BJ (cell line): ENCODE measurements around the gene ABLIM2. TPM values are rescaled to one million over a fixed set of nuclear protein-coding genes. Genes with fewer than 3 reads are reported as not detected.

Experiments
- CTCF ChIA-PET: fragments of 350-600 bp; formaldehyde crosslinking; extraction: SDS; loops from one replicate; lab custom pipeline; 2021; ENCODE audit warnings: antibody characterized with exemption, inconsistent platforms; lab: Yijun Ruan, JAX
- POLR2A ChIA-PET: fragments of 300-600 bp; sonication (Branson Sonifier 250); formaldehyde crosslinking; extraction: SDS; loops from one replicate; lab custom pipeline; 2021; ENCODE audit warnings: antibody characterized with exemption; lab: Charles Lee
- DNase-seq: peaks from one replicate; pipeline ENCODE4 v3.0.0-alpha.2; 2011; ENCODE audit warnings: low read depth
- H3K27me3 ChIP-seq: 2 replicates; pipeline ENCODE4 v1.6.0; 2011; ENCODE audit warnings: low read length; ENCODE audit not compliant: control insufficient read depth, insufficient read depth
- H3K36me3 ChIP-seq: 2 replicates; pipeline ENCODE4 v1.5.1; 2011; ENCODE audit warnings: low read length; ENCODE audit not compliant: control insufficient read depth, insufficient read depth
- H3K4me3 ChIP-seq: 2 replicates; pipeline ENCODE4 v1.5.1; 2011; ENCODE audit warnings: low read depth, mild to moderate bottlenecking, control low read depth, low read length
- polyA plus RNA-seq: library from polyadenylated mRNA; depleted of rRNA; stranded (reverse); fragments of >200 nt; gene quantifications from 2 replicates; pipeline ENCODE4 v1.2.3, GENCODE V29; 2011
- TF ChIP-seq, protein P1 (sequence below): IDR thresholded peaks from 2 replicates; pipeline ENCODE4 v1.5.1; 2011; ENCODE audit warnings: low read depth, mild to moderate bottlenecking, control low read depth, inconsistent platforms, low read length, moderate library complexity; ENCODE audit not compliant: insufficient read depth

Gene ABLIM2
- polyA plus RNA-seq, 1 experiment: 0.07 TPM

DNA sequence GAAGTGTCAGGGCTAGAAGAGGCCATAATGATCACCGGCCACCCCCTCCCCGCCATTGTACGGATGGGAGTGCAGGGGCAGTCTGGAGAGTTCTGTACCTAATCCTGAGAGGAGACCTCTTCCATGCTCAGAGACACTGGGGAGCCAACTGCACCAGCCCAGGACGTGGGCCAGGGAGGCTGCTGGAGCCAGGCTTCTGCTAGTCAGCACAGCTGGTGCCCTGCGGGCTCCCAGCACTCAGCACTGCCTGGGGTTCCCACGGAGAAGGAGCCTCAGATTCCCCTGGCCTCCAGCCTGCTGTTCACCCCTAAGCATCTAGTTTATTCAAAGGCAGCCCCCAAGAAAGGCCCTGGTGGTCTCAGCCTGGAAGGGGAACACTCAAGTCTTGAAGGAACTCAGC is 28.8 kb downstream of the ABLIM2 start:
- H3K36me3 ChIP-seq: no peaks in the 10 kb centered on the region
- CTCF ChIA-PET: no interaction called here
- peaks cover 4% of the 10 kb centered on the region for H3K27me3 ChIP-seq
- no peak for DNase-seq
- POLR2A ChIA-PET: no interaction called here
- TF ChIP-seq, protein P1, sequence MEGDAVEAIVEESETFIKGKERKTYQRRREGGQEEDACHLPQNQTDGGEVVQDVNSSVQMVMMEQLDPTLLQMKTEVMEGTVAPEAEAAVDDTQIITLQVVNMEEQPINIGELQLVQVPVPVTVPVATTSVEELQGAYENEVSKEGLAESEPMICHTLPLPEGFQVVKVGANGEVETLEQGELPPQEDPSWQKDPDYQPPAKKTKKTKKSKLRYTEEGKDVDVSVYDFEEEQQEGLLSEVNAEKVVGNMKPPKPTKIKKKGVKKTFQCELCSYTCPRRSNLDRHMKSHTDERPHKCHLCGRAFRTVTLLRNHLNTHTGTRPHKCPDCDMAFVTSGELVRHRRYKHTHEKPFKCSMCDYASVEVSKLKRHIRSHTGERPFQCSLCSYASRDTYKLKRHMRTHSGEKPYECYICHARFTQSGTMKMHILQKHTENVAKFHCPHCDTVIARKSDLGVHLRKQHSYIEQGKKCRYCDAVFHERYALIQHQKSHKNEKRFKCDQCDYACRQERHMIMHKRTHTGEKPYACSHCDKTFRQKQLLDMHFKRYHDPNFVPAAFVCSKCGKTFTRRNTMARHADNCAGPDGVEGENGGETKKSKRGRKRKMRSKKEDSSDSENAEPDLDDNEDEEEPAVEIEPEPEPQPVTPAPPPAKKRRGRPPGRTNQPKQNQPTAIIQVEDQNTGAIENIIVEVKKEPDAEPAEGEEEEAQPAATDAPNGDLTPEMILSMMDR: no peak
- no peak overlapping the region for H3K4me3 ChIP-seq

DNA sequence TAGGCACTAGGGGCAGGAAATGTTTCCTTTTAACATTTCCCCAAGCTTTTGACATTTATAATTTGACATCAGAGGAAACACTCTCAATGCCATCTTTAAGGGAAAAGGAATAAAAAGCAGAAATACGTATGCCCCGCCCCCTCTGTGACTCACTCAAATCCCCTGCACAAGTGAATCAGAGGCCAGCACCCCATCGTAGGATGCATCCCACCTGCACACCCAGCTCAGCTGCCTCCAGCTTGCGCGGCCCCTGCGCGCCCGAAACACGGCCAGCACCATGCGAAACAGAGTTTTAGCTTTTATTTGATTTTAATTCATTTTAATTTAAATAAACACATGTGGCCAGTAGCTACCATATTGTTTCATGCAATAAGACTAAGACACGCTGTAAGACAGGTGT is 29.5 kb downstream of the ABLIM2 start:
- H3K27me3 ChIP-seq: peaks cover 3% of the 10 kb centered on the region
- ChIA-PET POLR2A (no interaction called here), CTCF (interaction anchor here (0.7 kb wide), 1 partner anchor 9 kb away, joined by 3 read pairs; no protein-coding TSS in a partner anchor)

DNA sequence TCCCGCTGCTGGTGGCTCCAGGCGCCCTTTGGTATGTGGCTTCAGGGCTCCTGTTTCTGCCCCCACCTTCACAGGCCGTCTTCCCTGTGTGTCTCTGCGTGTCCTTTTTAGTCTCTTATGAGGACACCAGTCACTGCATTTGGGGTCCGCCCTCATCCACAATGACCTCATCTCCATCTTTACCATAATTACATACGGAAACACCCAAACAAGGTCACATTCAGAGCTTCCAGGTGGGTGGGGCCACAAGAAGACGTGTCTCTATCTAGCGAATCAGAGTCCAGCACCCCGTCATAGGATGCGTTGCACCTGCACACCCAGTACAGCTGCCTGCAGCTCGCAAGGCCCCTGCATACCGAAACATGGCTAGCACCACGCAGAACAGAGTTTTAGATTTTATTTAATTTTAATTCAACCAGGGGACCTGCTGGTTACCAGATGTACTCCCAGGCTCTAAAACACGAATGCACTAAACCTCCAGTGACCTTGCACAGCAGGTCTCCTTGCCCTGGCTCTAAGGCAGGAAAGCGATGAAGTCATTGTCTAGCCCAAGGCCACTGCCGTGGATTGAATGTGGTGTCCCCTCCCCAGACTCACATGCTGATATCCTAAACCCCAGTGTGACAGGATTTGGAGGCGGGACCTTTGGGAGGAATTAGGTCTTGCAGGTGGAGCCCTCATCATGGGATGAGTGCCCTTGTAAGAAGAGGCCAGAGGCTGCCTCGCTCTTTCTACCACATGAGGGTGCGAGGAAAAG is 30.3 kb downstream of the ABLIM2 start:
- no peaks in the 10 kb centered on the region for H3K36me3 ChIP-seq
- no peak overlapping the region for H3K4me3 ChIP-seq
- CTCF ChIA-PET: interaction anchor here (0.9 kb wide), 1 partner anchor 11 kb away, joined by 4 read pairs; no protein-coding TSS in a partner anchor
- H3K27me3 ChIP-seq: peaks cover 2% of the 10 kb centered on the region
- TF ChIP-seq, protein P1: no peak
- no peak for DNase-seq
- POLR2A ChIA-PET: no interaction called here

More for the DNA sequence above, 29.5 kb downstream of the ABLIM2 start:
- Histone ChIP-seq H3K4me3 (no peak overlapping the region), H3K36me3 (no peaks in the 10 kb centered on the region)
- no peak for DNase-seq
- TF ChIP-seq, protein P1: no peak

DNA sequence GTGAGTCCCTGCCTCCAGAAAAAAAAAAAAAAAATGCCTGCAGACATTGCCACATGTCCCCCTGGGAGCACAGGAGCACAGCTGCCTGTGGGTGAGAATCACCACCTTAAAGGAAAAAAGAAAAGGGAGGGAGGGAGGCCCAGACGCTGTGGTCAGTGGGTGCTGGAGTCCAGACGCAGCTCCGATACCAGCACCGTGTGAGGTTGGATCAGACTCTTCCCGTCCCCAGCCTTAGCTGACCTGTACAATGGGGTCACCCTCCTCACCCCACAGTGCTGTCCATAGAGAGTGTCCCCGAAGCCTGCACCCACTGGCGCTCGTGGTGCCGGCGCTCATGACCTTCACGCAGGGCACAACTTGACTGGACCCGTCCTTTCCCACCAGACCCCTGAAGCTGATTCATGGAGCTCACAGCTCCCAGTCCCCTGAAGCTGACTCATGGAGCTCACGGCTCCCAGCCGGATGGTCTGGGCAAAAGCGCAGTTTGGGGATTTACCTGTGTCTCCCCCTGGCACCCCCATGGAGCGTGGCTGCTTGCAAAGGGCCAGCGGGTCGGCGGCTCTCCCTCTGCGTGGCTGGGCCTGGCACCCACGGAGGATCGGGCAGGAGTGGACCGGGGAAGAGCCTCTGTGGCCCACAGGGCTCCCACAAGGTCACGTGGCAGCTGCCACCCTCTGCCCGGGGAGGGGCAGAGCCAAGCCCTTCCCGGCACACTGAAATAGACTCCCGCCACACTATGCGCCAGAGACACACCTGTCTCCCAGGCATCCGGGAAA is 31.4 kb downstream of the ABLIM2 start:
- H3K36me3 ChIP-seq: no peaks in the 10 kb centered on the region
- H3K4me3 ChIP-seq: no peak overlapping the region
- ChIA-PET CTCF (interaction anchor here (0.9 kb wide), 1 partner anchor 10 kb away, joined by 4 read pairs; no protein-coding TSS in a partner anchor), POLR2A (no interaction called here)
- DNase-seq: no peak
- H3K27me3 ChIP-seq: peaks cover 2% of the 10 kb centered on the region
- TF ChIP-seq, protein P1: no peak

DNA sequence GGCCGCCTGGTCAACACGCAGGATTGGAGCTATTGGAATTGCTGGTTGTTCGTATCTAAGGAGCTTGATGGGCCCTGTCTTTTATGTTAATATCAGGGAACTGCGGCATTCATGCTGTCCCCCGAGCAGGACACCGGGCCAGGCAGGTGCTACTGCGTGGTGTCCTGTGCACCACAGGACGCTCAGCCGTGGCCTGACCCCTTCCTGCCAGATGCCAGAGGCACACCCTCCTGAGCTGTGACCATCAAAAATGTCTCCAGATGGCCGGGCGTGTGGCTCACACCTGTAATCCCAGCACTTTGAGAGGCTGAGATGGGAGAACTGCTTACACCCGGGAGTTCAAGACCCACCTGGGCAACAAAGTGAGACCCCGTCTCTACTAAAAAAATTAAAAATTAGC is 32.1 kb downstream of the ABLIM2 start:
- POLR2A ChIA-PET: no interaction called here
- TF ChIP-seq, protein P1: no peak
- H3K27me3 ChIP-seq: peaks cover 2% of the 10 kb centered on the region
- H3K4me3 ChIP-seq: no peak overlapping the region
- no peak for DNase-seq
- CTCF ChIA-PET: no interaction called here
- no peaks in the 10 kb centered on the region for H3K36me3 ChIP-seq
